H1 (cell line): ENCODE results near the gene CNPY4. TPM values are rescaled to one million over a fixed set of nuclear protein-coding genes. Genes with fewer than 3 reads are reported as not detected.

ENCODE experiments used
- ATF3 ChIP-seq: IDR thresholded peaks from 2 replicates; pipeline ENCODE4 v1.6.1; 2011; ENCODE audit warnings: low read depth, mild to moderate bottlenecking, low read length; ENCODE audit not compliant: insufficient read depth
- TCF12 ChIP-seq: IDR thresholded peaks from 2 replicates; pipeline ENCODE4 v1.6.1; 2011; ENCODE audit warnings: low read depth, mild to moderate bottlenecking, low read length
- polyA plus RNA-seq, 7 experiments: library from polyadenylated mRNA; depleted of rRNA in 3 of 7; stranded (reverse) in 5 of 7; unstranded in 2 of 7; fragments of >200 nt in 5 of 7; fragments of 200-250 nt in 2 of 7; gene quantifications; 1 replicate in 5 of 7; 2 replicates in 1 of 7; 4 replicates in 1 of 7; pipeline versions ENCODE4 v1.2.1 to v1.2.3, GENCODE V29; 2011 to 2013; ENCODE audit warnings: missing spikeins in 2 of 7, mixed read lengths in 2 of 7
- total RNA-seq: library from RNA; stranded (reverse); fragmentation: NEBNext Ultra II Directional; extraction: Animal tissue kit (Norgen Biotek cat#: 25700); gene quantifications from 2 replicates; pipeline ENCODE4 v1.2.1, GENCODE V29; 2021

CNPY4 gene
- total and polyA plus RNA-seq, 2 of the 8 experiments (the other 6 are each of a cell fraction or from before 2014, with no cell fraction given) = 10.2 to 15.3 TPM

GRCh38 chr7:100130608-100131453, 11.4 kb downstream of the CNPY4 start (continued):
- peak; percentile 30; the same call in 1 of the 2 replicates for TF ChIP-seq ATF3
- TF ChIP-seq TCF12 = peak; percentile 81; the same call in 1 of the 2 replicates
